WTC11 (cell line): ENCODE data around the gene PTPRN2. TPM values are rescaled to one million over a fixed set of nuclear protein-coding genes. Genes with fewer than 3 reads are reported as not detected.

Source experiments
- ATAC-seq: fragments of 200-7000 bp; cut with Tn5 transposase; 2 replicates; pipeline ENCODE4 v1.10.0; 2021; ENCODE audit warnings: mild to moderate bottlenecking, moderate library complexity
- CTCF ChIA-PET: fragments of 300-600 bp; sonication (Branson Sonifier 250); formaldehyde crosslinking; loops from one replicate; lab custom pipeline; 2021; ENCODE audit warnings: antibody characterized with exemption; lab: Charles Lee
- POLR2A ChIA-PET: fragments of 350-600 bp; sonication (Branson Sonifier 250); formaldehyde crosslinking; loops from one replicate; lab custom pipeline; 2021; ENCODE audit warnings: antibody characterized with exemption; lab: Charles Lee
- DNase-seq: peaks from one replicate; pipeline ENCODE4 v3.0.0; 2021; ENCODE audit warnings: low spot score
- H3K27ac Mint-ChIP-seq: 2 replicates; pipeline ENCODE4 v1.8.0; 2021; ENCODE audit warnings: mixed read lengths
- H3K27me3 Mint-ChIP-seq: 2 replicates; pipeline ENCODE4 v1.8.0; 2021; ENCODE audit warnings: low read depth, mild to moderate bottlenecking, moderate library complexity, mixed read lengths
- H3K36me3 Mint-ChIP-seq: 2 replicates; pipeline ENCODE4 v1.8.0; 2021; ENCODE audit warnings: mixed read lengths
- H3K4me1 Mint-ChIP-seq: 2 replicates; pipeline ENCODE4 v1.8.0; 2022; ENCODE audit warnings: mixed read lengths
- H3K4me3 Mint-ChIP-seq: 2 replicates; pipeline ENCODE4 v1.8.0; 2021; ENCODE audit warnings: mild to moderate bottlenecking, moderate library complexity, mixed read lengths
- H3K9me3 Mint-ChIP-seq: 2 replicates; pipeline ENCODE4 v1.8.0; 2021; ENCODE audit warnings: mixed read lengths
- ATF1 ChIP-seq: sonication (generic); formaldehyde crosslinking; IDR thresholded peaks from 2 replicates; pipeline ENCODE4 v1.8.1; 2023; ENCODE audit warnings: mild to moderate bottlenecking, moderate library complexity, missing genetic modification reagents
- ATF2 ChIP-seq: sonication (generic); formaldehyde crosslinking; IDR thresholded peaks from 2 replicates; pipeline ENCODE4 v1.8.1; 2022; ENCODE audit warnings: low read depth, missing genetic modification reagents, borderline replicate concordance
- CTCF ChIP-seq: fragments of 200-600 bp; IDR thresholded peaks from 2 replicates; pipeline ENCODE4 v1.8.0; 2022; ENCODE audit warnings: antibody characterized with exemption
- E2F5 ChIP-seq: sonication (generic); formaldehyde crosslinking; IDR thresholded peaks from 2 replicates; pipeline ENCODE4 v1.8.1; 2022; ENCODE audit warnings: mild to moderate bottlenecking, moderate library complexity, missing genetic modification reagents
- EMX1 ChIP-seq: fragments of 250-450 bp; sonication (Bioruptor Pico); IDR thresholded peaks from 2 replicates; pipeline ENCODE4 v1.8.0; 2021; ENCODE audit warnings: mild to moderate bottlenecking
- FOXP1 ChIP-seq: sonication (generic); formaldehyde crosslinking; IDR thresholded peaks from 2 replicates; pipeline ENCODE4 v1.8.0; 2022; ENCODE audit warnings: missing genetic modification reagents, mild to moderate bottlenecking, moderate library complexity, borderline replicate concordance
- GABPB1 ChIP-seq: sonication (generic); formaldehyde crosslinking; IDR thresholded peaks from 2 replicates; pipeline ENCODE4 v1.8.1; 2023; ENCODE audit warnings: mild to moderate bottlenecking, missing genetic modification reagents
- GRHL2 ChIP-seq: fragments of 250-450 bp; sonication (Bioruptor Pico); IDR thresholded peaks from 2 replicates; pipeline ENCODE4 v1.8.0; 2022; ENCODE audit warnings: mild to moderate bottlenecking, moderate library complexity; ENCODE audit not compliant: insufficient replicate concordance, severe bottlenecking
- HMGA2 ChIP-seq: fragments of 250-450 bp; sonication (Bioruptor Pico); IDR thresholded peaks from 2 replicates; pipeline ENCODE4 v1.4.0; 2021; ENCODE audit warnings: mild to moderate bottlenecking, moderate library complexity
- IRF2 ChIP-seq: sonication (generic); formaldehyde crosslinking; IDR thresholded peaks from 2 replicates; pipeline ENCODE4 v1.8.0; 2022; ENCODE audit warnings: low read depth, missing genetic modification reagents, borderline replicate concordance
- PRRX2 ChIP-seq: fragments of 250-450 bp; sonication (Bioruptor Pico); IDR thresholded peaks from 2 replicates; pipeline ENCODE4 v1.8.0; 2021; ENCODE audit warnings: mild to moderate bottlenecking
- SMAD3 ChIP-seq: sonication (generic); formaldehyde crosslinking; IDR thresholded peaks from 2 replicates; pipeline ENCODE4 v1.8.0; 2022; ENCODE audit warnings: missing genetic modification reagents, mild to moderate bottlenecking, borderline replicate concordance
- SMAD4 ChIP-seq: sonication (generic); formaldehyde crosslinking; IDR thresholded peaks from 2 replicates; pipeline ENCODE4 v1.8.0; 2022; ENCODE audit warnings: mild to moderate bottlenecking, missing genetic modification reagents
- TP53 ChIP-seq: sonication (generic); formaldehyde crosslinking; IDR thresholded peaks from 2 replicates; pipeline ENCODE4 v1.8.1; 2023; ENCODE audit warnings: mild to moderate bottlenecking, missing genetic modification reagents
- ZBTB21 ChIP-seq: sonication (generic); formaldehyde crosslinking; IDR thresholded peaks from 2 replicates; pipeline ENCODE4 v1.8.1; 2023; ENCODE audit warnings: mild to moderate bottlenecking, missing genetic modification reagents, borderline replicate concordance
- ZNF138 ChIP-seq: sonication (generic); formaldehyde crosslinking; conservative IDR thresholded peaks from 2 replicates; pipeline ENCODE4 v1.8.1; 2022; ENCODE audit warnings: mild to moderate bottlenecking, moderate library complexity, missing genetic modification reagents
- ZNF232 ChIP-seq: sonication (generic); formaldehyde crosslinking; IDR thresholded peaks from 2 replicates; pipeline ENCODE4 v1.8.0; 2022; ENCODE audit warnings: mild to moderate bottlenecking, missing genetic modification reagents
- ZNF281 ChIP-seq: sonication (generic); formaldehyde crosslinking; IDR thresholded peaks from 2 replicates; pipeline ENCODE4 v1.8.0; 2023; ENCODE audit warnings: mild to moderate bottlenecking, missing genetic modification reagents
- ZNF317 ChIP-seq: sonication (generic); formaldehyde crosslinking; IDR thresholded peaks from 2 replicates; pipeline ENCODE4 v1.8.1; 2023; ENCODE audit warnings: low read depth, mild to moderate bottlenecking, moderate library complexity, missing genetic modification reagents, borderline replicate concordance
- ZNF396 ChIP-seq: fragments of 250-450 bp; sonication (Bioruptor Pico); IDR thresholded peaks from 2 replicates; pipeline ENCODE4 v1.8.0; 2021; ENCODE audit warnings: mild to moderate bottlenecking, moderate library complexity, borderline replicate concordance
- ZNF416 ChIP-seq: fragments of 250-450 bp; sonication (Bioruptor Pico); IDR thresholded peaks from 2 replicates; pipeline ENCODE4 v1.9.0; 2021; ENCODE audit warnings: mild to moderate bottlenecking, inconsistent platforms
- ZNF671 ChIP-seq: fragments of 250-450 bp; sonication (Bioruptor Pico); IDR thresholded peaks from 2 replicates; pipeline ENCODE4 v1.8.0; 2021; ENCODE audit warnings: mild to moderate bottlenecking
- total RNA-seq: library from RNA; stranded (reverse); gene quantifications from 3 replicates; pipeline ENCODE4 v1.2.3, GENCODE V29; 2021
- TF ChIP-seq, protein P1 (sequence below): sonication (generic); formaldehyde crosslinking; IDR thresholded peaks from 2 replicates; pipeline ENCODE4 v1.8.0; 2022; ENCODE audit warnings: mild to moderate bottlenecking, missing genetic modification reagents
- TF ChIP-seq, protein P2 (sequence below): fragments of 250-450 bp; sonication (Bioruptor Pico); IDR thresholded peaks from 2 replicates; pipeline ENCODE4 v1.9.0; 2021; ENCODE audit warnings: mild to moderate bottlenecking
- TF ChIP-seq, protein P3 (sequence below): sonication (generic); formaldehyde crosslinking; IDR thresholded peaks from 2 replicates; pipeline ENCODE4 v1.8.1; 2023; ENCODE audit warnings: mild to moderate bottlenecking, missing genetic modification reagents

Gene PTPRN2
- total RNA-seq, 1 experiment from 2014 or later, result 4.7 TPM

DNA sequence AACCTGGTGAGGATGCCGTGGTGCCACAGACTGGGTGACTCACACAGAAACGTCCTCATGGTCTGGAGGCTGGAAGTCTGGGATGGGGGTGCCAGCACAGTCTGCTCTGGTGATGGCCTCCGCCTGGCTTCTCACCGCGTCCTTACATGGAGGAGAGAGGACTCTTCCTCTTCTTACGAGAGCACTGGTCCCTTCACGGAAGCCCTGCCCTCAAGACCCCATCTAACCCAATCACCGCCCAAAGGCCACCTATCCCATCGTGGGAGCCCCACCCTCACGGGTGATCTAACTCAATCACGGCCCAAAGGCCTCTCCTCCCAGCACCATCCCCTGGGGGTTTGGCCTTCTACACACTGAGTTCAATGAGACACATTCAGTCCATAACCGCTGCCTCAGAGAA lies 137.7 kb downstream of the PTPRN2 start:
- Mint-ChIP-seq H3K4me1 (peaks cover 22% of the 10 kb centered on the region), H3K36me3 (no peaks in the 10 kb centered on the region), H3K27ac (no peak overlapping the region), H3K27me3 (no peaks in the 10 kb centered on the region), H3K9me3 (peaks cover 7% of the 10 kb centered on the region), H3K4me3 (no peak overlapping the region)
- TF ChIP-seq ZNF281 (CRISPR knock-in tag), result no peak
- no peak for TF ChIP-seq ZNF317
- no peak for TF ChIP-seq CTCF
- no peak for TF ChIP-seq ZNF671 (CRISPR knock-in tag)
- no peak for TF ChIP-seq IRF2 (CRISPR knock-in tag)
- TF ChIP-seq PRRX2 (CRISPR knock-in tag), result no peak
- no peak for TF ChIP-seq FOXP1 (CRISPR knock-in tag)
- TF ChIP-seq, protein P1, sequence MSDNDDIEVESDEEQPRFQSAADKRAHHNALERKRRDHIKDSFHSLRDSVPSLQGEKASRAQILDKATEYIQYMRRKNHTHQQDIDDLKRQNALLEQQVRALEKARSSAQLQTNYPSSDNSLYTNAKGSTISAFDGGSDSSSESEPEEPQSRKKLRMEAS (CRISPR knock-in tag), result no peak
- TF ChIP-seq TP53 (CRISPR knock-in tag), result no peak
- TF ChIP-seq SMAD3, result no peak
- TF ChIP-seq, protein P2, sequence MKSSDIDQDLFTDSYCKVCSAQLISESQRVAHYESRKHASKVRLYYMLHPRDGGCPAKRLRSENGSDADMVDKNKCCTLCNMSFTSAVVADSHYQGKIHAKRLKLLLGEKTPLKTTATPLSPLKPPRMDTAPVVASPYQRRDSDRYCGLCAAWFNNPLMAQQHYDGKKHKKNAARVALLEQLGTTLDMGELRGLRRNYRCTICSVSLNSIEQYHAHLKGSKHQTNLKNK, result no peak
- no peak for ATAC-seq
- POLR2A ChIA-PET, result no interaction called here
- no peak for DNase-seq
- CTCF ChIA-PET, result no interaction called here

- ATAC-seq (no peak), DNase-seq (no peak)
- peak overlapping the region; percentile 43; the same call in 1 of the 2 replicates for H3K27ac Mint-ChIP-seq
- ChIA-PET POLR2A (no interaction called here), CTCF (no interaction called here)
- H3K4me3 Mint-ChIP-seq, result no peak overlapping the region
- H3K27me3 Mint-ChIP-seq, result no peaks in the 10 kb centered on the region
- peaks cover 22% of the 10 kb centered on the region for H3K4me1 Mint-ChIP-seq
- H3K9me3 Mint-ChIP-seq, result no peaks in the 10 kb centered on the region
- H3K36me3 Mint-ChIP-seq, result no peaks in the 10 kb centered on the region
- no peak for TF ChIP-seq GRHL2 (CRISPR knock-in tag)
- no peak for TF ChIP-seq ZBTB21 (CRISPR knock-in tag)
- no peak for TF ChIP-seq E2F5 (CRISPR knock-in tag)
- TF ChIP-seq, protein P1 (CRISPR knock-in tag), result no peak
- TF ChIP-seq HMGA2 (CRISPR knock-in tag), result no peak
- TF ChIP-seq IRF2 (CRISPR knock-in tag), result no peak
- no peak for TF ChIP-seq ATF1 (CRISPR knock-in tag)
- TF ChIP-seq ATF2 (CRISPR knock-in tag), result no peak
- TF ChIP-seq ZNF232 (CRISPR knock-in tag), result no peak
- no peak for TF ChIP-seq ZNF138 (CRISPR knock-in tag)
- TF ChIP-seq GABPB1 (CRISPR knock-in tag), result no peak
- TF ChIP-seq ZNF416 (CRISPR knock-in tag), result no peak
- TF ChIP-seq, protein P3, sequence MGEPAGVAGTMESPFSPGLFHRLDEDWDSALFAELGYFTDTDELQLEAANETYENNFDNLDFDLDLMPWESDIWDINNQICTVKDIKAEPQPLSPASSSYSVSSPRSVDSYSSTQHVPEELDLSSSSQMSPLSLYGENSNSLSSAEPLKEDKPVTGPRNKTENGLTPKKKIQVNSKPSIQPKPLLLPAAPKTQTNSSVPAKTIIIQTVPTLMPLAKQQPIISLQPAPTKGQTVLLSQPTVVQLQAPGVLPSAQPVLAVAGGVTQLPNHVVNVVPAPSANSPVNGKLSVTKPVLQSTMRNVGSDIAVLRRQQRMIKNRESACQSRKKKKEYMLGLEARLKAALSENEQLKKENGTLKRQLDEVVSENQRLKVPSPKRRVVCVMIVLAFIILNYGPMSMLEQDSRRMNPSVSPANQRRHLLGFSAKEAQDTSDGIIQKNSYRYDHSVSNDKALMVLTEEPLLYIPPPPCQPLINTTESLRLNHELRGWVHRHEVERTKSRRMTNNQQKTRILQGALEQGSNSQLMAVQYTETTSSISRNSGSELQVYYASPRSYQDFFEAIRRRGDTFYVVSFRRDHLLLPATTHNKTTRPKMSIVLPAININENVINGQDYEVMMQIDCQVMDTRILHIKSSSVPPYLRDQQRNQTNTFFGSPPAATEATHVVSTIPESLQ, result no peak
- TF ChIP-seq ZNF396 (CRISPR knock-in tag), result no peak
- TF ChIP-seq SMAD4 (CRISPR knock-in tag), result no peak
- TF ChIP-seq EMX1 (CRISPR knock-in tag), result no peak
Observed at GRCh38 chr7:158449266-158449665, 138.4 kb downstream of the PTPRN2 start.
